Measurements from ENCODE around the gene FGF12. TPM values are rescaled to one million over a fixed set of nuclear protein-coding genes. Genes with fewer than 3 reads are reported as not detected.

The FGF12 gene
- 1.3 and 1.4 TPM in 2 replicates for total RNA-seq

GRCh38 chr3:192727032-192727847 lies at the start of gene FGF12:
Gene FGF12 (minus strand): TSS chr3:192727541.

Other genes with a start within 250 kb of the FGF12 start
- gene MB21D2, start 190.3 kb upstream of the FGF12 start, total RNA-seq, result 1.4 and 2.2 TPM in 2 replicates

Measured in cardiac ventricle fibroblast (primary cell).